ENCODE data around the gene KRTAP5-5. TPM values are rescaled to one million over a fixed set of nuclear protein-coding genes. Genes with fewer than 3 reads are reported as not detected.

Gene KRTAP5-5
- total RNA-seq, 1 donor from 2014 or later: not detected

DNA sequence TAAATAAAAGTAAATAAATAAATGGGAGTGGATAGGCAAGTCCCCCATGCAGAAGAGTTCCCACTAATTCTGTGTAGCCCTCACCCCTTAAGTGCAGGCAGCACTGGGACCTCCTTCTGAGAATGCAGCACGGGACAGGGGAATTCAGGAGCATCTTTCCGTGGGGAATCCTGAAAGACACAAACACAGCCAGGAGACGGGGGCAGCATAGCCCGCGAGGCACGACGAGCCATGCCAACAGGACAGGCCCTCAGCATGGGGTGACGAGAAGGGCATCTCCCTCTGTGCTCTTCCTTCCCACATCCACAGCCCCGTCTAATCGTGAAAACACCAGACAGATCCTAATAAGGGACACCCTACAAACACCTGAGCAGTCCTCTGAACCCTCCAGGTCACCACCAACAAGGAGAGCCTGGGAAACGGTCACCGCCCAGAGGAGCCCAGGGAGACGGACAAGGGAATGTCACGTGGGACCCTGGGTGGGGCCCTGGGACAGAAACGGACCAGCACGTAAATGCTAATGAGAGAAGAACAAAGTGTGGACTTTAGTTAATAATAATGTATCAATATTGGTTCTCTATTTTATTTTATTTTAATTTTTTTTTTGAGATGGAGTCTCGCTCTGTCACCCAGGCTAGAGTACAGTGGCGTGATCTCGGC, 6.8 kb downstream of the KRTAP5-5 start:
- TF ChIP-seq, protein P1, sequence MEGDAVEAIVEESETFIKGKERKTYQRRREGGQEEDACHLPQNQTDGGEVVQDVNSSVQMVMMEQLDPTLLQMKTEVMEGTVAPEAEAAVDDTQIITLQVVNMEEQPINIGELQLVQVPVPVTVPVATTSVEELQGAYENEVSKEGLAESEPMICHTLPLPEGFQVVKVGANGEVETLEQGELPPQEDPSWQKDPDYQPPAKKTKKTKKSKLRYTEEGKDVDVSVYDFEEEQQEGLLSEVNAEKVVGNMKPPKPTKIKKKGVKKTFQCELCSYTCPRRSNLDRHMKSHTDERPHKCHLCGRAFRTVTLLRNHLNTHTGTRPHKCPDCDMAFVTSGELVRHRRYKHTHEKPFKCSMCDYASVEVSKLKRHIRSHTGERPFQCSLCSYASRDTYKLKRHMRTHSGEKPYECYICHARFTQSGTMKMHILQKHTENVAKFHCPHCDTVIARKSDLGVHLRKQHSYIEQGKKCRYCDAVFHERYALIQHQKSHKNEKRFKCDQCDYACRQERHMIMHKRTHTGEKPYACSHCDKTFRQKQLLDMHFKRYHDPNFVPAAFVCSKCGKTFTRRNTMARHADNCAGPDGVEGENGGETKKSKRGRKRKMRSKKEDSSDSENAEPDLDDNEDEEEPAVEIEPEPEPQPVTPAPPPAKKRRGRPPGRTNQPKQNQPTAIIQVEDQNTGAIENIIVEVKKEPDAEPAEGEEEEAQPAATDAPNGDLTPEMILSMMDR (IDR thresholded peaks at IDR 0.05; ENCODE audit: partially characterized antibody, unreplicated experiment): no peak
- Mint-ChIP-seq H3K4me1 (ENCODE audit: low read depth, unreplicated experiment) (no peaks in the 10 kb centered on the region), H3K27me3 (ENCODE audit: unreplicated experiment) (no peaks in the 10 kb centered on the region), H3K36me3 (ENCODE audit: unreplicated experiment) (no peaks in the 10 kb centered on the region), H3K4me3 (ENCODE audit: unreplicated experiment) (no peak overlapping the region), H3K9me3 (ENCODE audit: unreplicated experiment) (peaks cover 3% of the 10 kb centered on the region), H3K27ac (ENCODE audit: unreplicated experiment) (no peak overlapping the region)
- DNase-seq: no peak

DNA sequence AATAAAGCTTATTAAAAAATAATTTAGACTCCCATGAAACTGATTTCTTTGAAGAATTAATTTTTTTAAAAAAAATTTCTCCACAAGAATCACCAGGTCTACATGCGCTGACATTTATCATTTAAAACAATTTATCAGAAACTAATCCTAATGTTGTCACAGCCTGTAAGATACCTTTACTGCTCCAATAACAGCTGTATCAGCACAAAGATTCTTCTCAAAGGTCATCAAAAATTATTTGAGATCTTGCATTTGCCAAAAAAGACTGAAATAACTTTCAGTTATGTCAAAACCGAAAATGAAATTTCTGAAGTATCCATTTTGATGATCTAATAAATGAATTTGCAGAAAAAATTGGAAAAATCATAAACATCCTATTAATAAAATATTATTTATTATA, 8.1 kb downstream of the KRTAP5-5 start:
- no peak for DNase-seq
- TF ChIP-seq, protein P1 (IDR thresholded peaks at IDR 0.05; ENCODE audit: partially characterized antibody, unreplicated experiment): no peak
- Mint-ChIP-seq H3K4me3 (ENCODE audit: unreplicated experiment) (no peak overlapping the region), H3K36me3 (ENCODE audit: unreplicated experiment) (no peaks in the 10 kb centered on the region), H3K9me3 (ENCODE audit: unreplicated experiment) (no peaks in the 10 kb centered on the region), H3K4me1 (ENCODE audit: low read depth, unreplicated experiment) (no peaks in the 10 kb centered on the region), H3K27ac (ENCODE audit: unreplicated experiment) (no peak overlapping the region), H3K27me3 (ENCODE audit: unreplicated experiment) (no peaks in the 10 kb centered on the region)

- Mint-ChIP-seq H3K27me3 (ENCODE audit: unreplicated experiment) (no peaks in the 10 kb centered on the region), H3K4me1 (ENCODE audit: low read depth, unreplicated experiment) (no peaks in the 10 kb centered on the region), H3K27ac (ENCODE audit: unreplicated experiment) (no peak overlapping the region)
These were observed 8.8 kb downstream of the KRTAP5-5 start for GRCh38 chr11:1638344-1638743.

DNA sequence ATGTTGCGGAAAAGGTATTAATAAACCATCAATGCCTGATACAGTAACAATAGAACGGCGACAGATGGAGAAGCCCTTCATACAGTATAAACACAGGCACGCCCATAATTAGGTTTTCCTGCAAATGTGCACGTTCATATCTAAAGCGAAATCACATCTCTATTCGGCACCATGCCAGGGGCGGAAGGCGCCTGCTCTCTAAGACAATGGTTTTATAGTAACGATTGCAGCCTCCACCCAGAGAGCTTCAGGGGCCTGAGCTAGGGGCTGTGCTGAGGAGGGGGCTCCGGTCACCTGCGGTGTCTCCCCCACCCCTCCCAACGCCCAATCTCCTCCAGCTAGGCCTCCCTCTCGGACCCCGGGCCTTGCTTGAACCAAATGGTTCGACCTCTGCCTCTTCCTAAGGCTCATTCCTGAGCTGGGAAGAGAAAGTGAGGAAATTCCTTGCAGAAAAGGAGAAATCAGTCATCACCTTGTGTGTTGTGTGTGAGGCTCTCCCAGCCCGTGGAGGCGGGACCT, 9.6 kb downstream of the KRTAP5-5 start:
- Mint-ChIP-seq H3K9me3 (ENCODE audit: unreplicated experiment) (no peaks in the 10 kb centered on the region), H3K4me3 (ENCODE audit: unreplicated experiment) (no peak overlapping the region), H3K36me3 (ENCODE audit: unreplicated experiment) (no peaks in the 10 kb centered on the region), H3K27ac (ENCODE audit: unreplicated experiment) (no peak overlapping the region), H3K4me1 (ENCODE audit: low read depth, unreplicated experiment) (no peaks in the 10 kb centered on the region), H3K27me3 (ENCODE audit: unreplicated experiment) (no peaks in the 10 kb centered on the region)
- no peak for DNase-seq
- TF ChIP-seq, protein P1 (IDR thresholded peaks at IDR 0.05; ENCODE audit: partially characterized antibody, unreplicated experiment): no peak

More at GRCh38 chr11:1638344-1638743, 8.8 kb downstream of the KRTAP5-5 start:
- Mint-ChIP-seq H3K36me3 (ENCODE audit: unreplicated experiment) (no peaks in the 10 kb centered on the region), H3K9me3 (ENCODE audit: unreplicated experiment) (no peaks in the 10 kb centered on the region), H3K4me3 (ENCODE audit: unreplicated experiment) (no peak overlapping the region)
- no peak for DNase-seq
- TF ChIP-seq, protein P1 (IDR thresholded peaks at IDR 0.05; ENCODE audit: partially characterized antibody, unreplicated experiment): no peak

- TF ChIP-seq, protein P1 (IDR thresholded peaks at IDR 0.05; ENCODE audit: partially characterized antibody, unreplicated experiment): no peak
- DNase-seq: no peak
- H3K4me1 Mint-ChIP-seq (ENCODE audit: low read depth, unreplicated experiment): no peaks in the 10 kb centered on the region
- H3K4me3 Mint-ChIP-seq (ENCODE audit: unreplicated experiment): no peak overlapping the region
- H3K27ac Mint-ChIP-seq (ENCODE audit: unreplicated experiment): no peak overlapping the region
- H3K9me3 Mint-ChIP-seq (ENCODE audit: unreplicated experiment): no peaks in the 10 kb centered on the region
- no peaks in the 10 kb centered on the region for H3K27me3 Mint-ChIP-seq (ENCODE audit: unreplicated experiment)
- no peaks in the 10 kb centered on the region for H3K36me3 Mint-ChIP-seq (ENCODE audit: unreplicated experiment)
These were observed 10.1 kb downstream of the KRTAP5-5 start for GRCh38 chr11:1639666-1640065.

Measured in glutamatergic neuron (in vitro differentiated cells).